NT2/D1 (cell line): ENCODE measurements around the gene NDST1.

Experiments used
- DNase-seq: peaks from one replicate; pipeline ENCODE4 v3.0.0-alpha.2; 2011; ENCODE audit warnings: low read depth, low spot score
- H3K27me3 ChIP-seq: 2 replicates; pipeline ENCODE4 v1.6.0; 2011; ENCODE audit warnings: mild to moderate bottlenecking; ENCODE audit not compliant: insufficient read length, insufficient read depth
- H3K36me3 ChIP-seq: 2 replicates; pipeline ENCODE4 v1.6.1; 2011; ENCODE audit warnings: mild to moderate bottlenecking, low read length, mixed read lengths; ENCODE audit not compliant: insufficient read depth, insufficient read length
- H3K4me1 ChIP-seq: 2 replicates; pipeline ENCODE4 v1.5.1; 2011; ENCODE audit not compliant: insufficient read depth, insufficient read length
- H3K4me3 ChIP-seq: 2 replicates; pipeline ENCODE4 v1.5.1; 2011; ENCODE audit warnings: low read depth; ENCODE audit not compliant: insufficient read length
- H3K9ac ChIP-seq: 2 replicates; pipeline ENCODE4 v1.6.0; 2011; ENCODE audit warnings: low read depth; ENCODE audit not compliant: insufficient read length
- H3K9me3 ChIP-seq: 2 replicates; pipeline ENCODE4 v1.5.1; 2011; ENCODE audit warnings: mild to moderate bottlenecking, low read length; ENCODE audit not compliant: insufficient read depth
- SUZ12 ChIP-seq: IDR thresholded peaks from 2 replicates; pipeline ENCODE4 v1.6.1; 2011; ENCODE audit not compliant: insufficient read length, insufficient read depth; ENCODE audit errors: extremely low read depth
- YY1 ChIP-seq: IDR thresholded peaks from 2 replicates; pipeline ENCODE4 v1.6.1; 2011; ENCODE audit not compliant: insufficient read length, insufficient read depth
- ZNF274 ChIP-seq: IDR thresholded peaks from 2 replicates; pipeline ENCODE4 v1.6.1; 2011; ENCODE audit warnings: mild to moderate bottlenecking, low read depth, low read length

NDST1 gene

DNA sequence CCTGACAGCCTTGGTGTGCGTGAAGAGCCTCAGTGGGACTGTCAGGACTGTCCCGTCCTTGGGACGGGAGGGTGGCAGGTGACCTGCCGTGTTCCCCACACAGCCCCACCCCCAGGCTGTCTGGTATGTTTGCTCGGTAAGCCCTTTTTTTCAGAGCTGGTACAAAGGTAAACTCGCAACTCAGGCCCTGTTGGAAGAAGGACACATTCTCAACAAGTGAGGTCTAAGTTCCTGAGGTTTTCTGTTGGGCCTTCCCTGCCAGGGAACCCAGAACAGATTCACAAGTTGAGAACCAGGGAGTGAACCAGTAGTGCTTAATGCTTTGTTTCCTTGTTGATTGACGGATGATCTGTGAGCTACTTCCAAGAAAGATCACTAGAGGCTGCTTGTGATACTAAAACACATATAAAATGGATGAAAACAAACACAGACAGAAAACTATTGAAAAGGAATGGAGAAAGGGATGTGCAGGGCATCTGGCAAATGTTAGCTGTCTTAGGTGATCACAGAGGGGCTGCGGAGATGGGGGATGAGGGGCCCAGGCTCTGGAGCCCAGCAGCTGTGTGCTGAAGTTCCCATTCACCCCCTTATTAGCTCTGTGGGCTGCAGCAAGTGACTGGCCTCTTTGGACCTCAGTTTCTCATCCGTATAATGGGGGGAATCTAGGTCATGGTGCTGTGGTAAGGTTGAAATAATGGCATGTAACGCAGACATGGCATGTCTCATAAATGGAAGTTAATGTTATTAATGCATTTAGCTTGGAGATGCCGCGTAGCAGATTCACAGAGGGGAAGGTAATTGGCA, 2.7 kb downstream of the NDST1 start:
- TF ChIP-seq ZNF274 (no peak), YY1 (no peak), SUZ12 (no peak)
- Histone ChIP-seq H3K4me1 (peaks cover 38% of the 10 kb centered on the region), H3K9ac (no peak overlapping the region), H3K9me3 (no peaks in the 10 kb centered on the region), H3K36me3 (peaks cover 16% of the 10 kb centered on the region), H3K4me3 (no peak overlapping the region), H3K27me3 (no peaks in the 10 kb centered on the region)
- DNase-seq: no peak

DNA sequence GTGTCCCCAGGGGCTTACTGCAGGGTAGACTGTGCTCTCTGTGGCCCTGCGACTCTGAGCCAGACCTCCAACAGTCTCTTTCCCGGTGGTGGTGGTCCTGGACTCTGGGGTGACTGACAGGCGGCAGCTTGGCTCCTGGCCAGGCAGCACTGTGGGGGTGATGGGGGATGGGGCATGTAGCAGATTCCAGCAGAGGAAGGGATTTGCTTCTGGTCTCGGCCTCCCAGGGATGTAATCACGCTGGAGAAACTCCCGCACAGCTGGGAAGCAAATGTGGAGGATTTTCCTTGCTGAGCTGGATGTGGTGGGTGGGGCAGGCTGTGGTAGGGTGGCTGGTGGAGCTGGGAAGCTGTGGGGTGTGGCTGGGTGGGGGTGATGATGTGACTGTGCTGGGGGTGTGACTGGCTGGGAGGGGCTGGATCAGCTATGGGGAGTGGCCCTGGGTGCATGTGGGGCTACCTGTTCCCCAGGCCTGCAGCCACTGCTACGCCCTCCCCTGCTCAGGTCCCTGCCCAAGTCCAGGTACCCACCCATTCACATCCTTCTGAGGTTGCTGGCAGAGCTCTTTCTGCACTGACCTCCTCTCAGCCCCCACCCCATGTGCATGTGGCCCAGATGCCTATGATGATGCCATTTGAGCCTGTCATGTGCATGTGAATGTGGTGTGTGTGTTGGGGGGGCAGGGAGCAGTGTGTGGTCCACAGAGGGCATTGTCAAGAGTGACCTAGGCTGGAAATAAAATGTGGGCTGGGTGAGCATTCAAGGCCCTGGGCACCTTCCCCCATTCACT, 3.8 kb downstream of the NDST1 start:
- no peak for TF ChIP-seq SUZ12
- TF ChIP-seq YY1: no peak
- TF ChIP-seq ZNF274: no peak
- H3K9ac ChIP-seq: peak overlapping the region; percentile 38
- H3K27me3 ChIP-seq: no peaks in the 10 kb centered on the region
- no peaks in the 10 kb centered on the region for H3K9me3 ChIP-seq
- H3K36me3 ChIP-seq: peaks cover 11% of the 10 kb centered on the region
- H3K4me1 ChIP-seq: peaks cover 37% of the 10 kb centered on the region
- H3K4me3 ChIP-seq: no peak overlapping the region
- DNase-seq: no peak

DNA sequence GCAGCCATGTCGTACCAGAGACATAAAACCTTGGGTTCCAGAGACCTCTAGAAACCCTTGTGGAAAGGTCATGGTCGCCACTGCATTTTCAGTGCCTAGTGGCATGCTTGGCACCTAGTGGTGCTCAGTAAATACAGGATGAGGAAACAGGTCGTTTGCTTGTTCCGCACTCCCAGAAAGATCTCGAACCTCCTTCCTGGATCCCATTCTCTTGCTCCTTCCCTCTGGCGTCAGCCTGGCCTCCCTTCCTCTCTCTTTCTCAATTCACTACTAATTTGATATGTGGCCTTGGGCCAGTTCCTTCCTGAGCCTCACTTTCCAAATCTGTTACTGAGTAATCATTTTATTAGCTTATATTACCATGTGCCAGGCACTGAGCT, 4.4 kb downstream of the NDST1 start:
- DNase-seq: no peak
- Histone ChIP-seq H3K4me3 (no peak overlapping the region), H3K27me3 (no peaks in the 10 kb centered on the region), H3K4me1 (peaks cover 35% of the 10 kb centered on the region), H3K9me3 (no peaks in the 10 kb centered on the region), H3K9ac (peak overlapping the region; percentile 38), H3K36me3 (peaks cover 11% of the 10 kb centered on the region)
- no peak for TF ChIP-seq SUZ12
- TF ChIP-seq YY1: no peak
- no peak for TF ChIP-seq ZNF274

DNA sequence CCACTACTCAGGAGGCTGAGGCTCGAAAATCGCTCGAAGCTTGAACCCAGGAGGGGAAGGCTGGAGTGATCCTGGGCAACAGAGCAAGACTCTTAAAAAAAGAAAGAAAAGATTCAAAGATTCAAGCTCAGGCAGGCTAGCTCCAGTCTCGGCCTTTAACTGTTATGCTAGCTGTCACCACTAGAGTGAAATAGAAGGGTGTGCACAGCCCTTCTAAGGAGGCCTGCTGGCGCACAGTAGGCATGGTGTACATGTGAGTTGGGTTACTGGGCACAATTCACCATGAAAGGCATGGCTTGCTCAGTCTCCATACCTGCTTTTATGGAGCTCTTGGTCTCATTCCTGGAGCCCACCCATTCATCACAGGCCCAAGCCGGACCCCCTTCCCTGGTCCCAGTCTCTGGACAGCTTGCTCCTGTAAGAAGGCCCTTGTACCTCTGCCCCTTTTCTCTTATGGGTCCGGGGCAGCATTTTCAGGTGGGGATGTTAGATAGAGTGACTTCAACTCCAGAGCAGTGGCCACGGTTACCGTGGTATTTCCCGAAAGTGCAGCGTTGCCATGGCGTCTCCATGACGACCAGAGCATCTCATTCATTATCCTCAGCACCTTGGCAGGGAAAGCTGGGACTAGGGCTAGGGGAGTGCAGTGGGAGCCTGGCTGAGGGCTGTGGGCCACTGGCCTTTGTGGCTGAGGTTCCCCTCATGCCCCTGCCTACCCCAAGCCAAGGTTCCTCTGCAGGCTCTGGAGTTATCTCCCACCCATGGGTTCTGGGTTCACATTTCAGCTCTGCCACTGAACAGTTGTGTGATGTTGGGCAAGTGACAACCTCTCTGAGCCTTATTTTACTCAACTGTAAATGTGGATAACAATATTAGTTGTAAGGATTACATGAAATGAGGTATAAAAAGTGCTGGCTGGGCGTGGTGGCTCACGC, 5.7 kb downstream of the NDST1 start:
- no peaks in the 10 kb centered on the region for H3K9me3 ChIP-seq
- peaks cover 7% of the 10 kb centered on the region for H3K36me3 ChIP-seq
- TF ChIP-seq SUZ12 (no peak), ZNF274 (no peak), YY1 (no peak)
- no peak overlapping the region for H3K4me3 ChIP-seq
- no peak overlapping the region for H3K9ac ChIP-seq
- DNase-seq: no peak
- H3K4me1 ChIP-seq: peaks cover 24% of the 10 kb centered on the region
- H3K27me3 ChIP-seq: no peaks in the 10 kb centered on the region

DNA sequence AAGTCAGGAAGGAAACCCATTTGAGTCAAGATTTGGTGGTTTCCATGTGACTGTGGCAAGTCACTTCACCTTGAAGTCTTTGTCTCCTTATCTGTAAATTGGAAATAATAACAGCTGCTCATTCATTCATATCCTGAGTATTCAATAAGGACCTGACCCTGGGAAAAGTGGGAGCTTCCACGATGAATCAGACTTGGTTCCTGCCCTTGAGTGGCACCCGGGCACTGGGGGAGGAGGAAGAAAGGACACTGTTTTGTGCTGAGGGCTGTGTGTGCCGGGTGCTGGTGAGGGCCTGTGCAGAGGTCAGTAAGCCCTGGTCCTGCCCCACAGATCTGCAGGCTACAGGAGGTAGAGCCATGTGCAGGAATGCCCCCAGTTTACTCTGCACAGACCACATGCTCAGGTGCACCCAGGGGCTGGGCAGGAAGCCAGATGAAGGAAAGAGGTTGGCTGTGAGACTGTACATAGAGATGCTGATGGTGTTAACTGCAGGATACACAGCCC, 6.8 kb downstream of the NDST1 start:
- TF ChIP-seq SUZ12: no peak
- no peak for TF ChIP-seq ZNF274
- TF ChIP-seq YY1: no peak
- no peak overlapping the region for H3K4me3 ChIP-seq
- H3K9ac ChIP-seq: peak overlapping the region; percentile 22
- no peaks in the 10 kb centered on the region for H3K27me3 ChIP-seq
- no peaks in the 10 kb centered on the region for H3K9me3 ChIP-seq
- DNase-seq: no peak
- H3K36me3 ChIP-seq: peaks cover 17% of the 10 kb centered on the region
- peaks cover 22% of the 10 kb centered on the region for H3K4me1 ChIP-seq

- Histone ChIP-seq H3K4me1 (peaks cover 21% of the 10 kb centered on the region), H3K27me3 (no peaks in the 10 kb centered on the region), H3K9ac (no peak overlapping the region), H3K4me3 (no peak overlapping the region), H3K9me3 (no peaks in the 10 kb centered on the region), H3K36me3 (peaks cover 23% of the 10 kb centered on the region)
- TF ChIP-seq YY1: no peak
- no peak for DNase-seq
Observed at GRCh38 chr5:150515446-150515845, 7.5 kb downstream of the NDST1 start.
